ENCODE data around the gene LHX2. TPM values are rescaled to one million over a fixed set of nuclear protein-coding genes. Genes with fewer than 3 reads are reported as not detected.

The LHX2 gene
- total RNA-seq, 4 donors from 2014 or later: 1.1 to 13.4 (median 2.4) TPM

DNA sequence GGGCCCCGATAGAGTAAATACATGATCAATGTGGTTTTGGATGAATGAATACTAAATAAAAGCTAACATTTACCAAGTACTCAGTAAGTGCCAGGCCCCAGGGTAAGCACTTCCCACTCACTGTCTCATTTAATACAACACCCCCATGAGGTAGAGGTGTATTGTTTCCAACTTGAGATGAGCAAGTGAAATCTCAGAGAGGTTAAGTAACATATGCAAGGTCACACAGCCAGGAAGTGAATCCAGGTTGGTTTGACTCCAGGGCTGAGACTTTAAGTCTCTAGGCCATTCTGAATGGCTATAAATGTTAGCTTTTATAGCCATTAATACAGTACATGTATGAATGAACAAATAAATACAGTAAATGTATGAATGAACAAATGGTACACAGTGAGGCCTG, 39.4 kb downstream of the LHX2 start:
- intact Hi-C loops (cut with DNase I; ENCODE audit: low total_unique reads): no loop called here
- 79 to 88% methylated on average over 1 of the region's 1 CpG for WGBS, 2 donors
- DNase-seq (ENCODE audit: low spot score in 2 of 2): no peak
- no peak overlapping the region for H3K4me3 ChIP-seq (ENCODE audit: low read depth, poor library complexity, severe bottlenecking)
- no peak for TF ChIP-seq CTCF (IDR thresholded peaks at IDR 0.05)
- TF ChIP-seq POLR2A (IDR thresholded peaks at IDR 0.05): no peak

DNA sequence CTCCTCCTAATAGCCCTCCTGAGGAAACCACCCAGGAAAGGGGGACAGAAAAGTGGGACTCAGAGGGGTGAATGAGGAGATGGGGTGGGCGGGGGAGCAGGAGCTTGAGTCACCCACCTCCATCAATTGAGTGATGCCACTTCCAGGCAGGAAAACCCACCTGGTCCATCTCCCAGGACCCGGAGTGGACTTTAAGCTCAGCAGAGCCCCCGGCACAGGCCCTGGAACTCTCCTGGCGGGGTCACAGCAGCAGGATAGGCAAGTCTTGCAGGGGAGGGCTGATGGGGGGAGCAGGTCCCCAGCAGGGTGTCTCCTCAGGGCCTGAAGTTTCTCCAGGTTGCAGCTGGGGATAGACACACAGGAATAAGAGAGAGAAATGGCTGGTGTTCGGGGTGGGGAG, 40.8 kb downstream of the LHX2 start:
- TF ChIP-seq CTCF (IDR thresholded peaks at IDR 0.05) (no peak), POLR2A (IDR thresholded peaks at IDR 0.05) (no peak)
- intact Hi-C loops (cut with DNase I; ENCODE audit: low total_unique reads): no loop called here
- DNase-seq (ENCODE audit: low spot score in 2 of 2): no peak
- 85 to 93% methylated on average over 5 of the region's 5 CpGs for WGBS, 2 donors
- no peak overlapping the region for H3K4me3 ChIP-seq (ENCODE audit: low read depth, poor library complexity, severe bottlenecking)

- WGBS, 2 donors: 66 to 77% methylated on average over 6 to 7 of the region's 7 CpGs
- TF ChIP-seq CTCF (IDR thresholded peaks at IDR 0.05) (no peak), POLR2A (IDR thresholded peaks at IDR 0.05) (no peak)
- H3K4me3 ChIP-seq (ENCODE audit: low read depth, poor library complexity, severe bottlenecking): no peak overlapping the region
- intact Hi-C loops (cut with DNase I; ENCODE audit: low total_unique reads): no loop called here
- DNase-seq (ENCODE audit: low spot score in 2 of 2): no peak
These were observed 43.1 kb downstream of the LHX2 start for GRCh38 chr9:124054582-124055227.

DNA sequence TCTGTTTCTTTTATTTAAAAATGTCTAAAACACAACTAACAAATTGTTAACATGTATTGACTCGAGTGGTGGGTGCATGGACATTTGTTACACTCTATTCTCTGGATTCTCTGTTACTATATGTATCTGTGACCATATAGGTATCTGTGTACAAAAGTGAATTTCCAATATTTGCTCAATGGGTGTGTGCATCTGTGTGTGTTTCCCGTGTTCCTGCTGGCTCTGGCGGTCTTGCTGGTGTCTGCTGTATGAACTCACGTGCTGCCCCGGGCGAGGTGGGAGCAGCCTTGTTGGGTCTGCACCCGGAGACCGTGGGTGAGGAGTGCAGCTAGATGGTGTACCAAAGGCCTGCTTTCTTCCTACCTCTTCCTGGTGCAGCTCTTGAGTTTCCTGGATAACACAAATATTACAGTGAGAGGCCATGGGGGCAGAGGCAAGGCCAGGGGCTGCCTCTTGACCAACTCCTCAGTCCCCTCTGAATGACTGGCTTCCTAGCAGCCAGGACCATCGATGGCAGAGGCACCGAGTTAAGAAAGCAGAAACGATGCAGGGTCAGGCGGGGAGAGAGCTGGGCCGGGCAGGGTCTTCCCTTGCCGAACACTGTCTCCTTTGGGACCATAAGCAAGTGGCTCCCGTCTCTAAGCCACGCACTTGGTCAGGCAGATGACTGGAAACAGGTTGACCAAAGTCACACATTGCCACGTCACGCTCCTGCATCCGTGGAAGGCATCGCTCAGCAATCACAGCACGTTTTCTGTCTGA, 49.5 kb downstream of the LHX2 start:
- no peak overlapping the region for H3K4me3 ChIP-seq (ENCODE audit: low read depth, poor library complexity, severe bottlenecking)
- 86 to 87% methylated on average over 21 of the region's 21 CpGs for WGBS, 2 donors
- no peak for DNase-seq (ENCODE audit: low spot score in 2 of 2)
- intact Hi-C loops (cut with DNase I; ENCODE audit: low total_unique reads): no loop called here
- no peak for TF ChIP-seq CTCF (IDR thresholded peaks at IDR 0.05)
- no peak for TF ChIP-seq POLR2A (IDR thresholded peaks at IDR 0.05)

DNA sequence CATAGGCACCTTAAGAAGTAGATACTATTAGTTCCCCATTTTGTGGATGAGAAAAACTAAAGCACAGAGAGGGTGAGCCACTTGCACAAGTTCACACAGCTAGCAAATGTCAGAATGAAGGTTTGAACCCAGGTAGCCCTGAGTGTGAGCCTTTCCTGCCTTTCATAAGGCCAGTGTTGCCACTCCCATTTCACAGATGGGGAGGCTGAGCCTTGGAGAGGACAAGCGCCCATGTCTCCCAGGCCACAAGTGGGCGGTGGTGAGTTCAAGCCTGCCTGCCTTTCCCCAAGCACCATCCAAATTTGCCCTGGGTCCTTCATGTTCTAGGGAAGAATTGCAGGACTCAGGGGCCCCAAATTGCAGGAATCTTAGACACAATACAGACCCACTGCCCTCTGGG, 50.6 kb downstream of the LHX2 start:
- intact Hi-C loops (cut with DNase I; ENCODE audit: low total_unique reads): no loop called here
- DNase-seq (ENCODE audit: low spot score in 2 of 2): no peak
- 82 to 91% methylated on average over 2 of the region's 2 CpGs for WGBS, 2 donors
- no peak overlapping the region for H3K4me3 ChIP-seq (ENCODE audit: low read depth, poor library complexity, severe bottlenecking)
- TF ChIP-seq POLR2A (IDR thresholded peaks at IDR 0.05) (no peak), CTCF (IDR thresholded peaks at IDR 0.05) (no peak)
